Gastroesophageal sphincter (tissue), 3 donors: Measurements from ENCODE around the gene NDUFB7.

Source experiments
- POLR2A ChIP-seq, 2 donors: fragments of 450-650 bp; IDR thresholded peaks; one replicate each; pipeline ENCODE4 v1.6.1; 2017; ENCODE audit warnings: antibody characterized with exemption in 2 of 2, mild to moderate bottlenecking in 2 of 2, moderate library complexity in 1 of 2
- POLR2AphosphoS5 ChIP-seq: sonication (generic); formaldehyde crosslinking; IDR thresholded peaks from one replicate; pipeline ENCODE4 v1.6.1; 2017; ENCODE audit warnings: antibody characterized with exemption
- TF ChIP-seq, protein P1 (sequence below), 4 experiments: fragments of 200-600 bp in 2 of 4; fragments of 450-650 bp in 2 of 4; sonication (generic) in 1 of 4; IDR thresholded peaks; one replicate each; pipeline ENCODE4 v1.5.1; 2017 to 2019; ENCODE audit warnings: antibody characterized with exemption in 4 of 4, mild to moderate bottlenecking in 2 of 4, moderate library complexity in 2 of 4

- no peak for TF ChIP-seq POLR2A (IDR thresholded peaks at IDR 0.05)
- no peak for TF ChIP-seq POLR2AphosphoS5
- TF ChIP-seq, protein P1, sequence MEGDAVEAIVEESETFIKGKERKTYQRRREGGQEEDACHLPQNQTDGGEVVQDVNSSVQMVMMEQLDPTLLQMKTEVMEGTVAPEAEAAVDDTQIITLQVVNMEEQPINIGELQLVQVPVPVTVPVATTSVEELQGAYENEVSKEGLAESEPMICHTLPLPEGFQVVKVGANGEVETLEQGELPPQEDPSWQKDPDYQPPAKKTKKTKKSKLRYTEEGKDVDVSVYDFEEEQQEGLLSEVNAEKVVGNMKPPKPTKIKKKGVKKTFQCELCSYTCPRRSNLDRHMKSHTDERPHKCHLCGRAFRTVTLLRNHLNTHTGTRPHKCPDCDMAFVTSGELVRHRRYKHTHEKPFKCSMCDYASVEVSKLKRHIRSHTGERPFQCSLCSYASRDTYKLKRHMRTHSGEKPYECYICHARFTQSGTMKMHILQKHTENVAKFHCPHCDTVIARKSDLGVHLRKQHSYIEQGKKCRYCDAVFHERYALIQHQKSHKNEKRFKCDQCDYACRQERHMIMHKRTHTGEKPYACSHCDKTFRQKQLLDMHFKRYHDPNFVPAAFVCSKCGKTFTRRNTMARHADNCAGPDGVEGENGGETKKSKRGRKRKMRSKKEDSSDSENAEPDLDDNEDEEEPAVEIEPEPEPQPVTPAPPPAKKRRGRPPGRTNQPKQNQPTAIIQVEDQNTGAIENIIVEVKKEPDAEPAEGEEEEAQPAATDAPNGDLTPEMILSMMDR (IDR thresholded peaks at IDR 0.05), result no peak
Measured at GRCh38 chr19:14550201-14550754, 21.6 kb downstream of the NDUFB7 start.
